NCI-H345 (cell line): ENCODE data around the gene LNPK.
"Not testable (repeated sequence)": the region's sequence is repeated elsewhere in the genome, so short reads cannot be mapped to it uniquely, and the experiment has no call there.

Experiments
- DNase-seq: peaks from one replicate; lab custom pipeline; 2025; lab: John Stamatoyannopoulos, UW

Gene LNPK

DNA sequence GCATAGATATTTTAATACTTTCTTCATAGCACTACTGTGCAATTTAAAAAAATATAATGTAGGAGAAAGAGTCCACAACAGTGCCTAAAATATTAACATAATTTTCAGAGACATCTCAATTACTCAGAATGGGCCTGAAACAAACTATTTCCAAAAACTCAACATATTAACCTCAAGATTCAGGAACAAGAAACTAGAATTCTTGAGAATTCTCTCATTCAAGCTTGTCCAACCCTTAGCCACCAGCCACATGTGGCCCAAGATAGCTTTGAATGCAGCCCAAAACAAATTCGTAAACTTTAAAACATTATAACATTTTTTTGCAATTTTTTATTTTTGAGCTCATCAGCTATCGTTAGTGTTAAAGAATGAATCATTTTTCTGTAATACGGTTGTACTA, 35.2 kb downstream of the LNPK start:
- no peak for DNase-seq

DNA sequence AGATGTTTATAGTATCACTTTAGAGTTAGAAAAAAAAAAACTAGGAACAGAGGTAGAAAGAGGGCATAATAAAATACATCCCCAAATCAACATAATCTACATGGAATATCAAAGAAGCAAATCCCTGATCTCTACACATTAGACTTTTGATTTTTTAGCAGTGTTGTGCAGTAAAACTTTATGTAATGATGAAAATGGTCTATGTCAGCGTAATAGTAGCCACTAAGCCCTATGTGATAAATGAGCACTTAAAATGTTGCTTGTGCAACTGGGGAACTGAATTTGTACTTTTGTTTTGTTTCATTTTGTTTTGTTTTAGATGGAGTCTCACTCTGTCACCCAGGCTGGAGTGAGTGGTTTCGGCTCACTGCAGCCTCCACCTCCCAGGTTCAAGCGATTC, 36.3 kb downstream of the LNPK start:
- no peak for DNase-seq

DNA sequence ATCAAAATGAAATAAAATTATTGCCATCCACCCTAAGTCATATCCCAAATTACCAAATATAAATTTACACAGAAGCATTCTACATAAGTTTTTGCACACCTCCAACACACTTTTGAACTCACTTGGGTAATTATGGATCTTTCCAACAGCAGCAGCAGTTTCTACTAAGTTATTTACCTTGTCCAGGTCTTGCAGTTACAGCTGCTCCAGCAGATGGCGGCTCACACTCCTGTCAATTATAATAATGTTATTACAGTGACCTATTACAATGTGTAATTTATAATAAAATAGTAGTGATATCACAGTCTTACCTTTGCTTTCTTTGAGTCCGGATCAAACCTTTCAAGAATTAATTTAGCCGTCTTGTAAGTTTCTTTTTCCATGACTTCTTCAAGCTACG, 37.9 kb downstream of the LNPK start:
- DNase-seq: peak; percentile 3

DNA sequence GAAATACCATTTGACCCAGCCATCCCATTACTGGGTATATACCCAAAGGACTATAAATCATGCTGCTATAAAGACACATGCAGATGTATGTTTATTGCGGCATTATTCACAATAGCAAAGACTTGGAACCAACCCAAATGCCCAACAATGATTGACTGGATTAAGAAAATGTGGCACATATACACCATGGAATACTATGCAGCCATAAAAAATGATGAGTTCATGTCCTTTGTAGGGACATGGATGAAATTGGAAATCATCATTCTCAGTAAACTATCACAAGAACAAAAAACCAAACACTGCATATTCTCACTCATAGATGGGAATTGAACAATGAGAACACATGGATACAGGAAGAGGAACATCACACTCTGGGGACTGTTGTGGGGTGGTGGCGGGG, 38.9 kb downstream of the LNPK start:
- DNase-seq: not testable (repeated sequence)

DNA sequence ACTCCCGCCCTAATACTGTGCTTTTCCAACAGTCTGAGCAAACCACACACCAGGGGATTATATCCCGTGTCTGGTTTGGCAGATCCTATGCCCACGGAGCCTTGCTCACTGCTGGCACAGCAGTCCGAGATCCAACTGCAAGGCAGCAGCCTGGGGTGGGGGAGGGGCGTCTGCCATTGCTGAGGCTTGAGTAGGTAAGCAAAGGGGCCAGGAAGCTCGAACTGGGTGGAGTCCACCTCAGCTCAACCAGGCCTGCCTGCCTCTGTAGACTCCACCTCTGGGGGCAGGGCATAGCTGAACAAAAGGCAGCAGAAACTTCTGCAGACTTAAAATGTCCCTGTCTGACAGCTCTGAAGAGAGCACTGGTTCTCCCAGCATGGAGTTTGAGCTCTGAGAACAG, 44.2 kb downstream of the LNPK start:
- DNase-seq: no peak

DNA sequence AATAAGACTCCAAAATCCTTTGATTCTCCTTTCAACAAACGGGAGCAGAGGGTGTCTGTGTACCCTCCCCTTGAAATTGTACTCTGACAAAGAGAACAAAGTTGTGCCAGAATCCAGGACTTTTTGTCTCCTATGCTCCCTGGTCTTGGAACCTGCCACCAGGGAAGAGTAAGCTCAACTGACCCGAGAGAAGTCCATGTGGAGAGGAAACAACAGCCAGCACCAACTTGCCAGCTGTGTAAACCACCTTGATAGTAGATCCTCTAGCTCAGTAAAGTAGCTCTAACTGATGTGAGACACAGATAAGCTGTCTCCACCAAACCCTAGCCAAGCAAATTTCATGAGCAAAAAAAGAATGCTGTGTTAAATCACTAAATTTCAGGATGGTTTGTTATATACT, 46.9 kb downstream of the LNPK start:
- DNase-seq: no peak

DNA sequence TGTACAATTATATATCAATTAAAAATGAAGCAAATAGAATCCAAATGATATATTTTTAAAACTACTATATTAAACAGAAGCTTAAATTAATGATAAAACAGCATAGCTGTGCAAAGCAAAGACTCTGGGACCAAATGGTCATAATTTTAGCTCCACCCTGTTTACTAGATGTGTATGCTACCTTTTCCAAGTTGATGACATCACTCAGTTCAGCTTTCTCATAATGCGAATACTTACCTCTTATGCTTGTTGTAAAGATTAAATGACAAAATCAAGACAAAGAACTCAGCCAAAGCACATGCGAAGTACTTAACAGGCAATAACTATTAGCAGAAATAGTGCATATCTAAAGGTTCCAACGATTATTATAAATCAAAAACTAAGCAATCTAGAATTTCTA, 51.6 kb downstream of the LNPK start:
- no peak for DNase-seq

DNA sequence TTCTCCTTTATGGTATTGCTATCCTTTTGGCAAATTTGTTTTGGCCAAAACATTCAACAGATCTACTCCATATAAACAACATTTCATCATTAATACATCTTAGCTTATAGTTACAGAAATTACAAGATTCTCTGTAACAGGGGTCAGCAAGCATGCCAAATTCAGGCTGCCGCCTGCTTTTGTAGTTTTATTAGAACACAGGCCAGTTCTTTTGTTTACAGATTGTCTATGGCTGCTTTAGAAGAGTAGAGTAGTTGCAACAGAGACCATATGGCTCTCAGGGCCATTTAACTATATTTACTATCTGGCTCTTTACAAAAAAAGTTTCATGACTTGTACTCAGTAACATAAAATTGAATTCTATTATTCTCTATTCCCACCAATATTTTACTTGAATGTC, 53.9 kb downstream of the LNPK start:
- no peak for DNase-seq

DNA sequence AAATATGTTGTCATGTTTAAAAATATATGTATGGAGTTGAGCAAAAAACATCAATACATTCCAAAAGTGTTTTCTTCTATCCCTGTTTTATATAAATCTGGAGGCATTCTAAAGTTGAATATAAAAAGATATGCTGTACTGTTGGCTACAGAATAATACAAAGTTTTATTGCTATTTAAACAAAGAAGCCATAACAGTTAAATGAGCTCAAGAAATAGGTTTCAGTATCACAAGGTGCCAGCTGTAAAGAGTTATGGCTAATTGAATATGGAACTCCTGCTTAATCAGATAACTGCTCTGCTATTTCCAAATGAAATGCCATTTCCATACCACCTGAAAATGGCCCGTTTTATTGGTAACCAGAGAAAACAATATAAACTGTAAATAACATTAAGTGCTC, 55.0 kb downstream of the LNPK start:
- DNase-seq: no peak

DNA sequence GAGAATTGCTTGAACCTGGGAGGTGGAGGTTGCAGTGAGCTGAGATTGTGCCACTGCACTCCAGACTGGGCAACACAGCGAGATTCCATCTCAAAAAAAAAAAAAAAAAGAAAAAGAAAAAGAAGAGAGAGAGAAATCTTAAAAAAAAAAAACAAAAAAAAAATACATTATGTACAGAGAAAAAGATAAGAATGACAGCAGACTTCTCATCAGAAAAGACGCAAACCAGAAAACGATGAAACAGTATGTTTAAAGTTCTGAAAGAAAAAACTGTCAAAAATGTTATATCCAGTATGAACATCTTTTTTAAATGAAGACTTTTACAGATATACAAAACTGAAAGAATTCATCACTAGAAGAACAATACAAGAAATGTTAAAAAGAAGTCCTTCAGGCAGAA, 60.4 kb downstream of the LNPK start:
- no peak for DNase-seq

DNA sequence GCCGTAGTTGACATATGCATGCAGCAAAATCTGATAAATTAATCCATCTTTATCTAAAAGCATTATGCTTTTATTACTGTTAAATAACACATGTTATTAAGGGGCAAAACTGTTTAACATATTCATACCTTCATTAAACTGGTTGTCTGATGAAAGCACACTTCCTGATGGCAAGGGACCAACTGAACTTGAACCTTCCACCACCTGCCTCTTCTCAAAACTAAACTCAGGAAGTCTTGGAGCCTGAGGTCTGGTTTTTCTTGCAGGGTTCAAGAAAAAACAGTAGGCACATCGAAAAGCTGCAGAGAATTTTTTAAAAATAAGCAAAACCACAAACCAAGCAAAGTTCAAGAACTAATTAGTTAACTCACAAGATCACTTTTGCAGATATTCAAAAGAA, 64.9 kb downstream of the LNPK start:
- DNase-seq: no peak

DNA sequence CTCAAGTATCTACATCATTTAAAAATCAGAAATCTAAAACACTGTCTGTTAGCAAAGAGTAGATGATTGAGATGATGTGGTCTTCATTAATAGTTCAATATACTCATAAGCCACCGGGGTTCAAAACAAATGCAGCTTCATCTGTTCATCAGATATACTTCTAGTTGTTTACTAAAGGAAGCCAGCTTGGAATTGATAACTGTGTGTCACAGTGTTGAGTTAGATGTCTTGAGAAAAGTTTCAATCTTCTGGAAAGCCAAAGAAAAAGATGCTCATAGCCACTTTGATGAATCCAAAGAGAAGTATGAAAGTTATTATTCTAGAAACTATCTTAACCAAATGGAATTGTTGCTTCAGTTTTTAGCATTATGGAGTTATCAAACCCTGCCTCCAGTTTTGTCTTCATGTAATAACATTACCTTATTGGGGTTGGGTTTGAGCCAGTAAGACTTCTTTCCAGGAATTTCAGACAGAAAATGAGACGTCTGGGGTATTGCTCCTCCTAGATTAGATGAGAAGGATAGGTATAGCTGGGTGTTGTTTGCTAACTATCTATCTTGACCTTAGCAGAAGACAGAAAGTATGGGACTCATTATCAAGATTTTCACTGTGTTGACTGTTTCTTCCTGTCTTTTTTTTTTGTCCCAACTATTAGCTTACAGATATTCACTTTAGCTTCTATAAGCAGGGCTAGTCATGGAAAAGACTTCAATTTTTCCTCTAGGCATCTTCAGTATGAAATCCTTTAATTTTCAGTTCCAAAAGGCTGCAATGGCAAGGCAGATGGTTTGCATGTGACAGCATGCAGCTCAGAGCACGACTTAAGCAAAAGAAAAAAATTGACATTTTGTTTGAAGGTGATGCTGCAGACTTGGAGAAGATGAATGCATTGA, 66.5 kb downstream of the LNPK start:
- DNase-seq: no peak

DNA sequence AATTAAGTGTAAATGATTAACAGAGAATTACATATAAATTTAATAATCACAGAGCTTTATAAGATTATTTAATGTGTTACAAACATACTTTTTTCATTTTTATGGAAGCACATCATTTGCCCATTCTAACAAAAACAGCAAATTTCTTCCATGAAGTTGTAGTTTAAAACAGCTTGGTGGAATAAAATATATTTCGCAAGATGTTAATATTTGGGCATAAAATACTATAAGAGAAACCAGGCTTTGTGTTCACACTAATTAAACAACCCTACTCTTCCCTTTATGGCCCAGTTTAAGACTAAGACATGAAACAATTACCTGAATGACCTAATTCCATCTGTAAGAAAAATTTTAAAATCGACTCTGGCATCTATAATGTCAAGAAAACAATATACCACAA, 69.4 kb downstream of the LNPK start:
- no peak for DNase-seq

DNA sequence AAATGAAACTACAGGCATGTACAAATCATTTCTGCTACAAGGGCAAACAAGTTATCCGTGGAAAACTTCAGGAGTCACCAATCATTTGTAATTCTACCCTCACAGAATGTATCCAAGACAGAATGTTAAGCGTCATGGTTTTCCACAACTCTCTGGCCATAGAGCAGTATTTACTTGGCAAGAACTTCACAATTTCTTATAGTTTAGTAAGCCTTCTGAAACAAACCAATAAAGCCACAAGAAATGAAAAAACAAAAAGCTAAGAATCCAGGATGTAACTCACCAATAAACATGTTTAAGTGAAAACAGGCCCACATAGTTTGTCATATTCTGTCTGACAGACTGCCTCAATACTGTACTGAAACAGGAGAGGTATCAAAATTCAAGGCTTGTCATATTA, 70.3 kb downstream of the LNPK start:
- DNase-seq: no peak

DNA sequence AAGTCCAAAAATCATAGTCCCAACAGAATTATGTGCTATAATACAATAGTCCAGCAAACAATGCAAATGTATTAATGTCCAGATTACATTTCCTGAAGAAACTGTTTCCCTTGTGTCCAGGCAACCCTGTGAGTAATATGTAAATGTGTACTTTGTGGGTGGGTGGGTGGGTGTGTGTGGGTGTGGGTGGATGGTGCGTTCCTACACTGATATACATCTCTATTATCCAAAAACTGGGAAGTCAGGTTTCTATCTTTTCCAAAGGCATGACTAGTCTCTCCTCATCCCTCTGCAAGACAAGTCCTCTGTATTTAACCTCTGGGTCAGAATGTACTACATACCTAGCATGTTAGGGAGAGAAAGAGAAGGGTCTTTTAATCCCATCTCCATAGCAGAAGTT, 71.6 kb downstream of the LNPK start:
- no peak for DNase-seq

DNA sequence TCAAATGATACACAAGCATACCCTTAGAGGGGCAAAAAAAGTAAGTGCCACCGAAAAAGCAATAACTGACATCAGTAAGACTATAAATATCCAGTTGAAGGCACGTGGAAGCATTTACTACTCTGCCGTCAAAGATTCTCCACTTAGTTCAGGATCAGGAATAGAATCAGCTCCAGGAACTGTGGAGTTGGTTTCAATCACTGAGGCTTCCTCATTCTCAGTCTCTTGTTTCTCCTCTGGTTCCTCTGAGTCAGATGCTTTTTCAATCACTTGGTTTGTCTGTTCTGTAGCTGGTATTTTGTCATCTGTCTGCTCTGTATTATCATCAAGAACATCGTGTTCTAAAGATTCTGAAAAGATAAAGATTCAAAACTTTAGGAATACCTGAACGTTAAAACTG, 72.2 kb downstream of the LNPK start:
- DNase-seq: no peak

DNA sequence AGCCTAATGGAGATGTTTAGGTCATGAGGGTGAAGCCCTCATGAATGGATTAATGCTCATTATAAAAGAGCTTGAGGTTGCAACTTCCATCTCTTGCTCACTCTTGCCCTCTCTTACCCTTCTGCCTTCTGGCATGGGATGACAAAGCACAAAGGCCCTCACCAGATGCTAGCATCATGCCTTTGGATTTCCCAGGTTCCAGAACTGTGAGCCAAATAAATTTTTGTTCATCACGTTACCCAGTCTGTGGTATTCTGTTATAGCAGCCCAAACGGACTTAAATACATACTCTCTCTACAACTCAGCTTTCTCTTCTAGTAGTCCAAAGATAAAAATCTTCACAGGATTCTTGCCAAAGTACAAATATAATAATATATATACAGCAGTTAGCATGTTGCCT, 75.8 kb downstream of the LNPK start:
- DNase-seq: no peak

DNA sequence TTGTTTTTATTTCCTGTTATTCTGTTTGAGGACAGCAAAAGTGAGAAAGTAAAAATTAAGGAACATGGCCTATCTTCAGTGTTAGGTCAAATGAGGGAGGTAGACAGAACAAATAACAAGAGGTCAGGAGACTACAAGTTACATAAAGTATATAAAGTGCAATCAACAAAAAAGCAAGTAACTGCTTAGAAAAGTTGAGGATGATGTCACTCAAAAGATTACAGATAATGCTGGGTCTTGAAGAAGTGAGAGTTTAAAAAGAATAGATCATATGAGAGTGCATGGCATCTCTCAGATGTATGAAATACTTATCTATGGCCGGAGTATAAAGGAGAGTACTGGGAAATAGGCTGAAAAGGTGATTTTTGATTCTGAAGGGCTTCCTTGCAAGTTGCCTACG, 79.9 kb downstream of the LNPK start:
- no peak for DNase-seq

DNA sequence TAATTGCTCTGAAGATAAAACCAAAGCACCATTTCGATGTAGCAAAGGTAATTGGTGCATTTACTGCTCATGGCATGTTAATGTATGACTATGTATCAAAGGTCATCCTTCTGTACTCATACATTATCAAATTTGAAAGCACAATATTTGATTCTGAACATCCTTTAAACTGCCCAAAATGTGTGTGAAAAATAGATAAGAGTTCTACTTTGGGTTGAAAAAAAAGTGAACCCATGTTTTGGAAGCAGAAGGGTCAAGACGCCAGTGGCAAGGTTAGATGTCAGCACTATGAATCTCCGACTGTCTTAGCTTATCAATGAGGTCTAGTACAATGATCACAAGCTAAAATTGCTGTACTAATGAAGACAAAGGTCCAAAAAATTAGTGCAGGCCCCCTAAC, 83.1 kb downstream of the LNPK start:
- no peak for DNase-seq

DNA sequence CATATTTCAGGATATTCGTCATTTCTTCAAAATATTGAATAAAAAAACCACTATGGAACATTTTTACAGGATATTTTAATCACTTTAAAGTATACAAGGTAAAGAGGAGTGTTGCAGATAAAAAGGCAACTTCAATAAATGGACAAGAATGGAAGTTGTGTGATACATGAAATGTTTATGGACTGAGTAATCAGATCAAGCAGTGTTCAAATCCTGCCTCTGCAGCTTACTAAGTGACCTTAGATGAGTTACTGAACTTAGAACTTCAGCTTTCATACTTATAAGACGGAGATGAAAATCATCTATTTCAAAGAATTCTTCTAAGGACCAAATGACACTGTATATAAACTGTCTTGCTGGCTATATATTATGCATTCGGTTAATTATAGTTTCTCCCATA, 87.2 kb downstream of the LNPK start:
- no peak for DNase-seq

DNA sequence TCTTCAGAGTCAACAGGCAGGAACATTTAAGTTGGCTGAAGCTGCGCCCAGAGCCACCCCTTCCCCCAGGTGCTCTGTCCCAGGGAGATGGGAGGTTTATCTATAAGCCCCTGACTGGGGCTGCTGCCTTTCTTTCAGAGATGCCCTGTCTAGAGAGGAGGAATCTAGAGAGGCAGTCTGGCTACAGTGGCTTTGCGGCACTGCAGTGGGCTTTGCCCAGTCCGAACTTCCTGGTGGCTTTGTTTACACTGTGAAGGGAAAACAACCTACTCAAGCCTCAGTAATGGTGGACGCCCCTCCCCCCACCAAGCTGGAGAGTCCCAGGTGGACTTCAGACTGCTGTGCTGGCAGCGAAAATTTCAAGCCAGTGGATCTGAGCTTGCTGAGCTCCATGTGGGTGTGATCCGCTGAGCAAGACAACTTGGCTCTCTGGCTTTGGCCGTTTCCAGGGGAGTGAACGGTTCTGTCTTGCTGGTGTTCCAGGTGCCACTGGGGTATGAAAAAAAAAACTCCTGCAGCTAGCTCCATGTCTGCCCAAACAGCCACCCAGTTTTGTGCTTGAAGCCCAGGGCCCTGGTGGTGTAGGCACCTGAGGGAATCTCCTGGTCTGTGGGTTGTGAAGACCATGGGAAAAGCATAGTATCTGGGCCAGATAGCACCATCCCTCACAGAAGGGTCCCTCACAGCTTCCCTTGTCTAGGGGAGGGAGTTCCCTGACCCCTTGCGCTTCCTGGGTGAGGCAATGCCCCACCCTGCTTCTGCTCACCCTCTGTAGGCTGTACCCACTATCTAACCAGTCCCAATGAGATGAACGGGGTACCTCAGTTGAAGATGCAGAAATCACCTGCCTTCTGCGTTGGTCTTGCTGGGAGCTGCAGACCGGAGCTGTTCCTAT, 88.0 kb downstream of the LNPK start:
- not testable (repeated sequence) for DNase-seq

DNA sequence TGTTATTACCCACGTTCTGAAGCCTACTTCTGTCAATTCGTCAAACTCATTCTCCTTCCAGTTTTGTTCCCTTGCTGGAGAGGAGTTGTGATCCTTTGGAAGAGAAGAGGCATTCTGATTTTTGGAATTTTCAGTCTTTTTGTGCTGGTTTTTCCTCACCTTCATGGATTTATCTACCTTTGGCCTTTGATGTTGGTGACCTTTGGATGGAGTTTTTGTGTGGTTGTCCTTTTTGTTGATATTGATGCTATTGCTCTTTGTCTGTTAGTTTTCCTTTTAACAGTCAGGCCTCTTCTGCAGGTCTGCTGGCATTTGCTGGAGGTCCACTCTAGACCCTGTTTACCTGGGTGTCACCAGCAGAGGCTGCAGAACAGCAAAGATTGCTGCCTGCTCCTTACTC, 88.8 kb downstream of the LNPK start:
- not testable (repeated sequence) for DNase-seq

DNA sequence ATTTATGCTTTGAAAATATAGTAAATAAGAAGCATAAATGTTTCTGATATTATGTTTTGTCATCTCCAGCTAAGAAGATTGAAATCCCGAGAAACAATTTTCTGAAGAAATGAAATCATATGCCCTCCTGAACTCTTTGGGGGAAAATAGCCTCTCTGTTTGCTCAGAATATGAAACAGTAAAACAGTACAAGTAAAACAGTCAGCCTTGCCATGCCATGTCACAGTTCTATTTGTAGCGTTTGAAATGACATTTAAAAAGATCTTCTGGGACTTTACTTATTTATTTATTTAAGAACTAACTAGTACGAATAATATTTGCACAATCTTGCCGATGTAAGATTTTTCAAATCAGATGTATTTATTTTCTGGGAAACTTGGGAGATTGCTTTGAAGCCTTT, 98.0 kb downstream of the LNPK start:
- no peak for DNase-seq
